AG09319 (cell line): Measurements from ENCODE around the gene SDHC.

Source experiments
- DNase-seq: peaks from one replicate; pipeline ENCODE4 v3.0.0-alpha.2; 2010; ENCODE audit warnings: low read depth; ENCODE audit errors: extremely low read depth
- TF ChIP-seq, protein P1 (sequence below): IDR thresholded peaks from 2 replicates; pipeline ENCODE4 v1.5.1; 2011; ENCODE audit warnings: low read depth, mild to moderate bottlenecking, inconsistent platforms, low read length, moderate library complexity

Gene SDHC

DNA sequence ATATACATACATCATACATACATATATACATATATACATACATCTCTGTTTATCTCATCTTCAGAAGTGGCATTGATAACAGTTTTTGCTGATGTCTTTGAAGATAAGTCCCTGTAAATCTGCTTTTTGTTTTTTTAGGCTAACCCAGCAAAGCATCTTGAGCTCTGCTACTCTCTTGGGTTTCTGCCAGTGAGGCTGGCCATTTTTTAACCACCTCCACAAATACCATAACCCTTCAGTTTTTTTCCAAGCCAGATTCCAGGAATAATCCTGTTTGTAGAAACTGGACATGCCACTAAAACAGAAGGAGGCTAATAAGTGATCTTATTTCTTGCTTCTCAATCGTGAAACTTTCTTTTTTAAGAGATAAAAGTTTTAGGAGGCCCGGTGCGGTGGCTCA lies 21.6 kb downstream of the SDHC start:
- no peak for DNase-seq
- TF ChIP-seq, protein P1, sequence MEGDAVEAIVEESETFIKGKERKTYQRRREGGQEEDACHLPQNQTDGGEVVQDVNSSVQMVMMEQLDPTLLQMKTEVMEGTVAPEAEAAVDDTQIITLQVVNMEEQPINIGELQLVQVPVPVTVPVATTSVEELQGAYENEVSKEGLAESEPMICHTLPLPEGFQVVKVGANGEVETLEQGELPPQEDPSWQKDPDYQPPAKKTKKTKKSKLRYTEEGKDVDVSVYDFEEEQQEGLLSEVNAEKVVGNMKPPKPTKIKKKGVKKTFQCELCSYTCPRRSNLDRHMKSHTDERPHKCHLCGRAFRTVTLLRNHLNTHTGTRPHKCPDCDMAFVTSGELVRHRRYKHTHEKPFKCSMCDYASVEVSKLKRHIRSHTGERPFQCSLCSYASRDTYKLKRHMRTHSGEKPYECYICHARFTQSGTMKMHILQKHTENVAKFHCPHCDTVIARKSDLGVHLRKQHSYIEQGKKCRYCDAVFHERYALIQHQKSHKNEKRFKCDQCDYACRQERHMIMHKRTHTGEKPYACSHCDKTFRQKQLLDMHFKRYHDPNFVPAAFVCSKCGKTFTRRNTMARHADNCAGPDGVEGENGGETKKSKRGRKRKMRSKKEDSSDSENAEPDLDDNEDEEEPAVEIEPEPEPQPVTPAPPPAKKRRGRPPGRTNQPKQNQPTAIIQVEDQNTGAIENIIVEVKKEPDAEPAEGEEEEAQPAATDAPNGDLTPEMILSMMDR: no peak

DNA sequence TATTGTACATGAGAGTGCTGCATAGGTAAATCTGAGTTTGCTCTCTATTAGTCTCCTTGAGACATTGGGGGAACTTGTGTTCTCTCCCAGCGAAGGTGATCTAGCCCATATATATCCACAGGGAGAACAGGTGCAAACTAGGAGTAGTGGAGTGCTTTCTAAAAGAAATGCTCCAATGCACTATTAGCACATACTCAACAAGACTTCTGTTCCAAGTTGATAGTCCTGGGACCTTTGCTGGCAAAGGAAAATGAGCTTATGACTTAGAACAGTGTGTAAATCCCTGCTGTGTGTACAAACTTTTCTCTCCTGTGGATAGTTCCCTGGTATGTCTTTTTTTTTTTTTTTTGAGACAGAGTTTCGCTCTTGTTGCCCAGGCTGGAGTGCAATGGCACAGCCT lies 28.0 kb downstream of the SDHC start:
- TF ChIP-seq, protein P1: no peak
- DNase-seq: no peak

DNA sequence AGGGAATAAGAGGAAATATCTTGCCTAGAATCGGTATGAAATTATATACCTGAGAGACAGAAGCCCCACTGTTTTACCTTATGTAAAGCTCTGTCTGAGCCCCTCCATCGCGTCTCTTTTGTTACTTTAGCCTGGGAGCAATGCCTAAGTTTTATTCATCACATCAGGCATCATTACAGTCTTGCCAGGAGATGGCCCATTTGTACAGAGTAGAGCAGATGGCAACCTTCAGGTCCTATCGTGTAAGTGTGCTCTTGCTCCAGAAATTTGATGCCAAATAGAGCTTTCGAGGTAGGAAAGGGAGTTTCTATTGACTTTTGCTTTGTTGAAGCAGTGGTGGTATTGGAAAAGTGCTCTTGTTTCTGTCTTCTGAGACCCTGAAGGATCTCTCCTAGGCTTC lies 28.6 kb downstream of the SDHC start:
- TF ChIP-seq, protein P1: no peak
- DNase-seq: no peak

DNA sequence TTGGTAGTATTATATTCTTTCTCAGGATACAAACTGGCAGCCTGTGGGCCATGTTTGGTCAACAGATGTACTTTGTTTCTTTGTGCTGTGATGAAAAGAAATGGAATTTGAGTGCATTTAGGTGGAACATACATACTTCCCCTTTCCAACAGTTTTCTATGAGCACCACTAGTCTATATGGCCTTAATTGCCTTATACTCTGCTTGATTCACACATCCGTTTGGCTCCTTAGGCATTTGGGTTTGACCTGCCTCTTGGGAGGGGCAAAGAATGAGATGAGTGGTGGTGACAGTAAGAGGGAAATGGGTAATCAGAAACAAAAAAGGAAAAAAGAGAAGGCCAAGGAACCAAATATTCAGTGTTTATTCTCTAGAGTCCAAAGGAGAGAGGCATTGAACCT lies 36.5 kb downstream of the SDHC start:
- TF ChIP-seq, protein P1: no peak
- DNase-seq: no peak

DNA sequence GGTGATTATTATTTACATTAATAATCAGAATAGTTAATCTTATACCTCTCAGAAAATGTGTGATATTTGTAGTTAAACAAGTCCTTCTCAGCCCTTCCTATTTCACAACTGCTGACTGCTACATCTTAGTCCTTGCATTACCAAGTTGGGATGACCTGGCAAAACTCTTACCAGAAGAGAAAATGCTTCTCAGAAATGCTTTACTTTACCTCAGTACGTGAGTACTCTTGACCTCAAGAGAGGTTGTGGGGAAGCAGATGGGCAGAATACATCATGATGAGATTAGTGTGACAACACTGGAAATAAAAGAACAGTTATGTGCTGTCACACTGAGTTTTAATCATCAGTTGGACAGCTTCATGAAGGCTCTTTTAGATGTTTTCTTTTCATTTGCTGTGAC lies 37.3 kb downstream of the SDHC start:
- TF ChIP-seq, protein P1: no peak
- no peak for DNase-seq

DNA sequence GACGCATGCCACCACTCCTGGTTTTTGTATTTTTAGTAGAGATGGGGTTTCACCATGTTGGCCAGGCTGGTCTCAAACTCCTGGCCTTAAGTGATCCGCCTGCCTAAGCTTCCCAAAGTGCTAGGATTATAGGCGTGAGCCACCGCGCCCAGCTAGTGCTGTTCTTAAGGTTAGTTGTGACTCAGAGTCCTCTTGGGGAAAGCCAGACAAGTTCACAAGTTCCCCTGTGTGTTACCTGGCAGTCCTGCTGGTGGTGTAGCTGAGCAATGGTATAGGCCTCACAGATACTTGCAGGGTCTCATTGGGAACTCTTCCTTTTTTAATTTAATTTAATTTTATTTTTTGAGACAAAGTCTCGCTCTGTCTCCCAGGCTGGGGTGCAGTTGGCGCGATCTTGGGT lies 42.9 kb downstream of the SDHC start:
- TF ChIP-seq, protein P1: no peak

DNA sequence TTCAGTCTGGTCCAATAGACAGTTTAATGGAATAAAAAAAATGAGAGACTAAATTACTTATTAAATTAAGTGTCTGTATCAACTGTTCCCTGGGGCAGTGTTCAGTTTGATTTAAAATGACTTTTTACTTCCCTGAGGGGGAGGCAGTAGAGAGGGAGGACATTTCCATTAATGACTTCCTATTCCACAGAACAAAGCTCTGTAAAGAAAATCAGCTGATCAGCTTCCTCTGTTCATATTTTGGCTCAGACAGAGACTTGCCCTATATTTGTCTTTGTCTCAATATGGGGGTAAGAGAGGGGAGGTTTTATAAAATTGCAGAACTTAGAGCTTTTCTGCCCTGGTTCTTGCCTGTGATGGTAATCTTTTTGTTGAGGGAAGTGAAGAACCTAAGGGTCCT lies 45.1 kb downstream of the SDHC start:
- DNase-seq: no peak
- TF ChIP-seq, protein P1: no peak

More for the DNA sequence above, 42.9 kb downstream of the SDHC start:
- no peak for DNase-seq
